Measurements from ENCODE around the gene ARCN1. TPM values are rescaled to one million over a fixed set of nuclear protein-coding genes. Genes with fewer than 3 reads are reported as not detected.

Gene ARCN1
- total RNA-seq, 2 experiments from 2014 or later, result 51.0 to 98.9 TPM

DNA sequence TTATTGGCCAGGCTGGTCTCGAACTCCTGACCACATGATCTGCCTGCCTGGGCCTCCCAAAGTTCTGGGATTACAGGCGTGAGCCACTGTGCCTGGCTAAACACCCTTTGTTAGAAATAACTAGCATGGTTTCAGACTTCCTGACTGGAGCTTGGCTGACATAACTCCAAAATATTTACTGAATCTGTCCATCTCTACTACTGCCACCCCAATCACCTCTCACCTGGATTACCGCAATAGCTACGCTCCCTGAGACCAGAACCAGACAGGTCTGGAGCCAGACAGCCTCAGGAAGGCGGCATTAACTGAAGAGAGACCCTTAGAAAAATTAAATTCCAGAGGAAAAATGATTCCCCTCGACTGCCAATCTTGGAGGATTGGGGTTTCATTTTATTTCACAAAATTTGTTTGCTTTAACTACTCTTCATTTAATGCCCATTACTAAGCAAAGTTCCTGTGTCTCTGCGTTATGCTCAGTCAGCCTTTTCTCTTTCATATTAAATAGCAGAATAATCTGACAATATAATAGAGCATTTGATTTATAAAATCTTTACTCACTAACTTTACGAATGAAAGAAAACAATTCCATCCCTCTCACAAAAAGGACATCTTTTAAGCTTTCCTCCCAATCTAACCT is 28.1 kb upstream of the ARCN1 start:
- no peaks in the 10 kb centered on the region for H3K9me2 ChIP-seq (ENCODE audit: insufficient read depth, low read length)
- DNase-seq (ENCODE audit: low spot score), result no peak
- H3K4me1 ChIP-seq (ENCODE audit: insufficient read depth, low read length, poor library complexity, severe bottlenecking), result no peaks in the 10 kb centered on the region
- intact Hi-C loops (cut with micrococcal nuclease; ENCODE audit: unreplicated experiment), result no loop called here
- no peaks in the 10 kb centered on the region for H3K36me3 ChIP-seq (ENCODE audit: insufficient read depth, low read length)
- H3K27ac ChIP-seq (ENCODE audit: low read depth, low read length, poor library complexity, severe bottlenecking), result no peak overlapping the region
- no TSS peak for BruUV-seq (replicated peaks)
- ChIA-PET POLR2A (interaction anchor here (1.2 to 1.3 kb wide), 2 partner anchors 18 to 165 kb away, joined by 4 to 6 read pairs; no protein-coding TSS in a partner anchor), CTCF (ENCODE audit: unreplicated experiment) (no interaction called here)
- H2AFZ ChIP-seq (ENCODE audit: low read length), result no peak overlapping the region
- no peak overlapping the region for H3K4me2 ChIP-seq (ENCODE audit: low read length)
- H4K20me1 ChIP-seq (ENCODE audit: insufficient read depth, low read length), result no peaks in the 10 kb centered on the region
- no peaks in the 10 kb centered on the region for H3K9me3 ChIP-seq (ENCODE audit: low read length)
- no peaks in the 10 kb centered on the region for H3K79me2 ChIP-seq (ENCODE audit: insufficient read depth, low read depth, low read length)
- no peak for TF ChIP-seq EZH2phosphoT487 (IDR thresholded peaks at IDR 0.05; ENCODE audit: borderline replicate concordance, low read depth, low read length)
- TF ChIP-seq, protein P1, sequence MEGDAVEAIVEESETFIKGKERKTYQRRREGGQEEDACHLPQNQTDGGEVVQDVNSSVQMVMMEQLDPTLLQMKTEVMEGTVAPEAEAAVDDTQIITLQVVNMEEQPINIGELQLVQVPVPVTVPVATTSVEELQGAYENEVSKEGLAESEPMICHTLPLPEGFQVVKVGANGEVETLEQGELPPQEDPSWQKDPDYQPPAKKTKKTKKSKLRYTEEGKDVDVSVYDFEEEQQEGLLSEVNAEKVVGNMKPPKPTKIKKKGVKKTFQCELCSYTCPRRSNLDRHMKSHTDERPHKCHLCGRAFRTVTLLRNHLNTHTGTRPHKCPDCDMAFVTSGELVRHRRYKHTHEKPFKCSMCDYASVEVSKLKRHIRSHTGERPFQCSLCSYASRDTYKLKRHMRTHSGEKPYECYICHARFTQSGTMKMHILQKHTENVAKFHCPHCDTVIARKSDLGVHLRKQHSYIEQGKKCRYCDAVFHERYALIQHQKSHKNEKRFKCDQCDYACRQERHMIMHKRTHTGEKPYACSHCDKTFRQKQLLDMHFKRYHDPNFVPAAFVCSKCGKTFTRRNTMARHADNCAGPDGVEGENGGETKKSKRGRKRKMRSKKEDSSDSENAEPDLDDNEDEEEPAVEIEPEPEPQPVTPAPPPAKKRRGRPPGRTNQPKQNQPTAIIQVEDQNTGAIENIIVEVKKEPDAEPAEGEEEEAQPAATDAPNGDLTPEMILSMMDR (conservative IDR thresholded peaks at IDR 0.05; ENCODE audit: low read length), result no peak
- no peak overlapping the region for H3K4me3 ChIP-seq (ENCODE audit: low read depth, low read length, poor library complexity, severe bottlenecking)

DNA sequence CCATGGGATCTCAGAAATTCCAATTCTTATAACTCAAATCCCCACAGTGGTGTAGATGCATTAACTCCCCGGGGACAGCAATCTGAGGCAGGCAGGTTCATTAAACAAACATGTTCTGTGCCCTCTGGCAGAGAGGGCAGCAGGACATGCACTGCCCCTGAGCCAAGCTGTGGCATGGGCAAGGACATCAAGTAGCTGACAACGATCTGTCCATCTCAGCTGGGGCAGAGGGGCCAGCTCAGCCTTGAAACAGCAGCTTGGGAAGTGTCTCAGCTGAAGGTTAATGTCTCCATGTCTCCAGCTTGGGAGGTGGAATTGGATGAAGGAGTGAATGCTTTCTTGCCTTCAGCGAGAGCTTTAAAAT is 27.6 kb upstream of the ARCN1 start:
- POLR2A ChIA-PET, result interaction anchor here (1.2 kb wide), 1 partner anchor 18 kb away, joined by 4 read pairs; no protein-coding TSS in a partner anchor
- Histone ChIP-seq H3K4me3 (ENCODE audit: low read depth, low read length, poor library complexity, severe bottlenecking) (no peak overlapping the region), H3K4me2 (ENCODE audit: low read length) (no peak overlapping the region), H3K27ac (ENCODE audit: low read depth, low read length, poor library complexity, severe bottlenecking) (no peak overlapping the region), H2AFZ (ENCODE audit: low read length) (no peak overlapping the region), H3K36me3 (ENCODE audit: insufficient read depth, low read length) (no peaks in the 10 kb centered on the region), H3K79me2 (ENCODE audit: insufficient read depth, low read depth, low read length) (no peaks in the 10 kb centered on the region), H4K20me1 (ENCODE audit: insufficient read depth, low read length) (no peaks in the 10 kb centered on the region), H3K4me1 (ENCODE audit: insufficient read depth, low read length, poor library complexity, severe bottlenecking) (no peaks in the 10 kb centered on the region), H3K9me3 (ENCODE audit: low read length) (no peaks in the 10 kb centered on the region), H3K9me2 (ENCODE audit: insufficient read depth, low read length) (no peaks in the 10 kb centered on the region)
- CTCF ChIA-PET (ENCODE audit: unreplicated experiment), result no interaction called here
- no peak for DNase-seq (ENCODE audit: low spot score)
- no peak for TF ChIP-seq EZH2phosphoT487 (IDR thresholded peaks at IDR 0.05; ENCODE audit: borderline replicate concordance, low read depth, low read length)
- TF ChIP-seq, protein P1 (conservative IDR thresholded peaks at IDR 0.05; ENCODE audit: low read length), result no peak
- BruUV-seq (replicated peaks), result no TSS peak
- intact Hi-C loops (cut with micrococcal nuclease; ENCODE audit: unreplicated experiment), result no loop called here

DNA sequence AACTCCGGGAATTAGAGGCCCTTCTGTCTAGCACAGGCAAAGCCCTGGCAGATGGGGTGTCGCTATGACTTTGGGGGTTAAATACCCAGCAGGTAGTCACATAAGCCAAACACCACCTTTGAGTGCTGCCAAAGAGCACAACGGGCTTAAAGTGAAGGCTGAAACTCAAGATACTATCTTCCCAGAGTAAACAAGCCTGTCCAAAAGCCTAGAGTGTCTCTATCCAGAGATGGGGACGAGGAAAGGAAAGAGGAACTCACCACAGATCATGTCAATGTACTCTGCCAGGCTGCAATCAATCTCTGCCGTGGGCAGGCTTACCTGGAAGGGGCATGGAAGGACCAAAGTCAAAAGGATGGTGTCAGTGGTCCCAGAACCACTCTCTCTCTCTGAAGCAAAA is 26.7 kb upstream of the ARCN1 start:
- H3K9me2 ChIP-seq (ENCODE audit: insufficient read depth, low read length), result no peaks in the 10 kb centered on the region
- no peak overlapping the region for H2AFZ ChIP-seq (ENCODE audit: low read length)
- no peaks in the 10 kb centered on the region for H3K36me3 ChIP-seq (ENCODE audit: insufficient read depth, low read length)
- POLR2A ChIA-PET, result interaction anchor here (1.2 kb wide), 1 partner anchor 19 kb away, joined by 4 read pairs; no protein-coding TSS in a partner anchor
- no peaks in the 10 kb centered on the region for H4K20me1 ChIP-seq (ENCODE audit: insufficient read depth, low read length)
- no TSS peak for BruUV-seq (replicated peaks)
- TF ChIP-seq, protein P1 (conservative IDR thresholded peaks at IDR 0.05; ENCODE audit: low read length), result no peak
- no peak for TF ChIP-seq EZH2phosphoT487 (IDR thresholded peaks at IDR 0.05; ENCODE audit: borderline replicate concordance, low read depth, low read length)
- H3K79me2 ChIP-seq (ENCODE audit: insufficient read depth, low read depth, low read length), result no peaks in the 10 kb centered on the region
- H3K27ac ChIP-seq (ENCODE audit: low read depth, low read length, poor library complexity, severe bottlenecking), result no peak overlapping the region
- no peaks in the 10 kb centered on the region for H3K4me1 ChIP-seq (ENCODE audit: insufficient read depth, low read length, poor library complexity, severe bottlenecking)
- H3K4me2 ChIP-seq (ENCODE audit: low read length), result no peak overlapping the region
- H3K9me3 ChIP-seq (ENCODE audit: low read length), result no peaks in the 10 kb centered on the region
- no peak overlapping the region for H3K4me3 ChIP-seq (ENCODE audit: low read depth, low read length, poor library complexity, severe bottlenecking)
- DNase-seq (ENCODE audit: low spot score), result no peak
- intact Hi-C loops (cut with micrococcal nuclease; ENCODE audit: unreplicated experiment), result no loop called here
- CTCF ChIA-PET (ENCODE audit: unreplicated experiment), result no interaction called here

All from OCI-LY7 (cell line).